Body of pancreas (tissue), 4 donors: Measurements from ENCODE around the gene ACTR10.

Experiments
- CTCF ChIP-seq, 7 experiments: fragments of 450-650 bp in 4 of 7; fragments of 200-600 bp in 3 of 7; sonication (generic) in 3 of 7; IDR thresholded peaks; one replicate each; pipeline ENCODE4 v1.5.1; 2016 to 2019; ENCODE audit warnings: antibody characterized with exemption in 7 of 7
- POLR2A ChIP-seq, 3 donors: fragments of 450-650 bp; IDR thresholded peaks; one replicate each; pipeline ENCODE4 v1.6.1; 2016; ENCODE audit warnings: antibody characterized with exemption in 3 of 3, mild to moderate bottlenecking in 2 of 3

GRCh38 chr14:58171090-58171489 lies 28.9 kb upstream of the ACTR10 start:
- no peak for TF ChIP-seq POLR2A (IDR thresholded peaks at IDR 0.05)
- TF ChIP-seq CTCF (IDR thresholded peaks at IDR 0.05), result no peak
